Right ventricle myocardium superior (tissue), 1 donor: ENCODE results near the gene ASB7. TPM values are rescaled to one million over a fixed set of nuclear protein-coding genes. Genes with fewer than 3 reads are reported as not detected.

Source experiments
- ATAC-seq: fragments of 200-7000 bp; cut with Tn5 transposase; one replicate; pipeline ENCODE4 v1.9.1; 2020; ENCODE audit warnings: mild to moderate bottlenecking; ENCODE audit not compliant: poor library complexity
- DNase-seq: peaks from one replicate; pipeline ENCODE4 v3.0.0-alpha.2; 2020
- intact Hi-C: fragments of 100-400 bp; cut with DNase I; formaldehyde crosslinking; loops from one replicate; pipeline ENCODE4 v1.11.2; 2022
- total RNA-seq: library from RNA; stranded (reverse); fragmentation: NEBNext Ultra II Directional; extraction: Animal tissue kit (Norgen Biotek cat#: 25700); gene quantifications from one replicate; pipeline ENCODE4 v1.2.1, GENCODE V29; 2021
- donor health status: DM: no; HTN: yes; CAD: no; lungs with severe emphysema.

ASB7 gene
- total RNA-seq, 1 donor from 2014 or later, result 5.1 TPM

DNA sequence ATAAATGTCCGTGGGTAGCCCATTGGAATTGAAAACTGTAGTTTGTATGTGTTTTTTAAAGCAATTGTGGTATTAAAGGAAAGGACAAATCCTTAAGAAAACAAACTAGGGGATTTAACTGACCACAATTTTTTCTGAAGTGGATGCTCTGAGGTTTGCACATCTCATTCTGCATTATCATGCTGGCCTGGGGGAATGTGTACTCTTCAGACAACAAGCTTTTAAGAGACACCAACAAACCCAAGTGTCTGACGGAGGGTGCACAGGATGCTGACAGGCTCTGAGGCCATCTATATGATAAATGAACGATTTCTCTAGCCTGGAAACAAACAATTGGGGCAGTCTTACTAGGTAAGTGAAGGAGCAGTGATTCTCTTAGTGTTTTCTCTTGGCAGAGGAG is 9.5 kb upstream of the ASB7 start:
- intact Hi-C loops, result no loop called here
- no peak for ATAC-seq
- no peak for DNase-seq

GRCh38 chr15:100593431-100593830 is 9.0 kb upstream of the ASB7 start:
- no peak for ATAC-seq
- DNase-seq, result no peak
- intact Hi-C loops, result no loop called here

DNA sequence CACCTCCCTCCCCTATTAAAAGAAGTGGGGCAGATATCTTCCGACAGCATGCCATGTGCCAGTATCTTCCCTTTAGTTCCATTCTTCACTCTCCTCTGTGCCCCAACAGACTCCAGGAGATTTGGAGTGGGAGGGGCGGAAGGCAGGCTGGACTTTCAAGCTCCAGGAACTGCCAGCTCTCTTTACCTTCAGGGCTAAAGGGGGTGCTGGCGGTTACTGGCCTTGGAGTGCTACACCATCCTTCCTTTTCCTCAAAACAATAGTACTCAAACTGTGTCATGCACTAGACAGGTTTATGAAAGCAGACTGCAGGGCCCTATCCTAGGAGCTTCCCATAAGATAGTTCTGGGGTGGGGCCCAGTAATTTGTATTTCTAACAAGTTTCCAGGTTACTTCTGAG is 6.4 kb upstream of the ASB7 start:
- DNase-seq (no peak), ATAC-seq (no peak)
- intact Hi-C loops, result no loop called here

GRCh38 chr15:100596792-100597191 is 5.6 kb upstream of the ASB7 start:
- DNase-seq (no peak), ATAC-seq (no peak)

GRCh38 chr15:100597862-100598261 is 4.5 kb upstream of the ASB7 start:
- intact Hi-C loops, result no loop called here

More at GRCh38 chr15:100596792-100597191, 5.6 kb upstream of the ASB7 start:
- intact Hi-C loops, result no loop called here

GRCh38 chr15:100598655-100599054 is 3.7 kb upstream of the ASB7 start:
- no peak for DNase-seq
- ATAC-seq, result no peak
- intact Hi-C loops, result no loop called here

More at GRCh38 chr15:100597862-100598261, 4.5 kb upstream of the ASB7 start:
- DNase-seq, result no peak
- no peak for ATAC-seq

DNA sequence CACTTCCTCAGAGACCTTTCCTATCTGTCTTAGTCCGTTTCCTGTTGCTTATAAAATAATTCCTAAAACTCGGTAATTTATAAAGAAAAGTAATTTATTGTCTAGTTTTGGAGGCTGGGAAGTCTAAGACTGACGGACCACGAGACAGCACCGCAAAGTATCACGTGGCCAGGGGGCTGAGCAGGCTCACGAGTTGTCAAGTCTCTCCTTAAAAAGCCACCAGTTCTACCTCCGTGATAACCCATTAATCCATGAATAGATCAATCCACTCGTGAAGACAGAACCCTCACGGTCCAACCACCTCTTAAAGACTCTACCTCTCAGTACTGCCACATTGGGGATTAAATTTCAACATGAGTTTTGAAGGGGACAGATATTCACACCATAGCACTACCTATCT is 1.2 kb upstream of the ASB7 start:
- DNase-seq (no peak), ATAC-seq (no peak)
- intact Hi-C loops, result no loop called here

DNA sequence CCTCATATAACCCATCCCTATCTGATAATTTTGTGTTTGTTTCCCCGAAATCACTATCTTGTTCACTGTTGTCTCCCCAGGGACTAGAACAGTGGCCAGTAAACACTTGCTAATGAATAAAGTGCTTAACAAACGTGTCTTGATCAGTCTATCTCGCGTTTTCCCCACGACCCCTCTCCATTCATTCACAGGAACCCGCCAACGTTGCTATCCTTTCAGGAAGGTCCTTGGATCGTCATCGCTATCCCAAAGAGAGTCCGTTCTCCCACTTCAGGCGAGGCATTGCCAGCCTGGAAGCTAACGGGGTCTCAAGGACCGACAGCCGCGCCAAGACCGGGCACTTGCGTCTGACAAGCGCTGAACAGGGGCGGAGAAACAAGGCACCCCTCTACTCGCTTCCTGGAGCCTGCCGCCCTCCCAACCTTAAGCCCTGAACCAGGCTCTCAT is 749 bp upstream of the ASB7 start:
- intact Hi-C loops, result no loop called here

GRCh38 chr15:100602823-100603393 is 519 bp downstream of the ASB7 start:
- intact Hi-C loops, result no loop called here
- ATAC-seq (no peak), DNase-seq (no peak)

More for the DNA sequence above, 749 bp upstream of the ASB7 start:
- no peak for DNase-seq
- ATAC-seq, result peak; percentile 25

DNA sequence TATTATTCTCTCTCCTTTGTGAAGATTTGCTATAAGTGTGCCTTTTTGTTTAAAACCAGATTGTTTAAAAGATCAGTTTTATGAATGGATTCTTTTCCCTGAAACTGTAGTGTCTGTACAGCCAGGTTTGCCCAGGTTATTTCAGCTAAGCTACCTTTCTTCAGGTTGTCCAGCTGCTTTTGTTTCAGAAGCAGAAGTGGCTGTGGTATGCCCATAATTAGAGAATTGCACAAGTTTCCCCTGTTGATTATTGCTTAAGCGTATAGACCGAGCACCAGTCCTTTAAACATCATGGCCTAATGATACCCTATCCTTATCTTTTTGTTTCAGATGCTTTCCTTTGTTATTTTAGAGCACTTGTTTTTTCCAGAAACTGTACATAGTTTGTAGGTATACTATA is 10.2 kb downstream of the ASB7 start:
- ATAC-seq, result no peak
- intact Hi-C loops, result no loop called here
- DNase-seq, result no peak

GRCh38 chr15:100613208-100613607 is 10.8 kb downstream of the ASB7 start:
- intact Hi-C loops, result no loop called here
- ATAC-seq (no peak), DNase-seq (no peak)

DNA sequence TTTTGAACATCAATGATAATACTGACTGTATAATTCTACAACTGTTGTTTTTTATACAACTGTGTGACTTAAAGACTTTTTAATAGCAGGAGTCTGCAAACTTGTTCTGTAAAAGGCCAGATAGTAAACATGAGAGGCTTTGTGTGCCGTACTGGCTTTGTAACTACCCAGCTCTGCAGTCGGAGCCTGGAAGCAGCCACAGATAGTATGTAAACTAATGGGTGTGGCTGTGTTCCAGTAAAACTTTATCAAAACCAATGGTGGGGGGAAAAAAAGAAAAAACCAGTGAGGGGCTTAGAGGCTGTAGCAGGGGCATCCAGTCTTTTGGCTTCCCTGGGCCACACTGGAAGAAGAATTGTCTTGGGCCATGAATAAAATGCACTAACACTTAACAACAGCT is 11.9 kb downstream of the ASB7 start:
- intact Hi-C loops, result no loop called here
- ATAC-seq, result no peak

GRCh38 chr15:100614918-100615317 is 12.5 kb downstream of the ASB7 start:
- DNase-seq (no peak), ATAC-seq (peak; percentile 61)
- intact Hi-C loops, result no loop called here

More for the DNA sequence above, 11.9 kb downstream of the ASB7 start:
- no peak for DNase-seq

DNA sequence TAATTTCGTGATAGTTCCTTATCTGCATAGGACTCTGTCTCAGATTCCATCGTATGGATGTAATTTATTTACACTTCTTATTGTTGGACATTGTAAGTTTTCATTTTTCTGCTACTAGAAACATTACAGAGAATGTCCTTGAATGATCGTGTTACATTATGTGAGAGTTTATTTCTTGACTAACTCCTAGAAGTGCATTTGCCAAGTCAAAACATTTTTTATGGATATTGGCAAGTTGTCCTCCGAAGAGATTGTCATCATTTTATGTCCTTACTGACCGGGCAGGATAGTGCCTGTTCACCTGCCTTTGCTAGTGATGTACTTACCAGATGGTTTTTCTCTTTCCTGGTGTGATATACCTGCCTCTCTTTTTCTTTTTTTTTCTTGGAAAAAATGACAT is 13.4 kb downstream of the ASB7 start:
- ATAC-seq, result no peak
- no peak for DNase-seq
- intact Hi-C loops, result no loop called here

DNA sequence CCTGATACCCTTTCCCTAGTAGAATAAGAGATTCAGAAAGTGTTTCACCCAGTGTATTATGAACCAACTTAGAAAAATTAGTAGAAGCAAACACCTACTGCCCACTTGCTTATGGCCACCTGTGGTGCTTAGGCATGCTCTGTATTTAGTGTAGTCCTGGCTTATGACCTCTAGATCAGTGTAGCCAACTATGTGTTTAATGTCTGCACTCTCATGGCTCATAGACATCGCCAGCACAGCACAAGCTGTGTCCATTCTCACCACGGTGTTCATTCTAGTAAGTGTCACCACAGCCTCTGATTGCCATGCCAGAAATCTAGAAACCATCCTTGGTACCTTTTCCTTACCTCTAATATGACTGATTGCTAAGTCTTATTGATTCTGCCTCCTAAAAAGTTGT is 14.3 kb downstream of the ASB7 start:
- no peak for ATAC-seq
- intact Hi-C loops, result no loop called here
- no peak for DNase-seq

- intact Hi-C loops, result no loop called here
- DNase-seq (no peak), ATAC-seq (no peak)
These were observed 20.9 kb downstream of the ASB7 start for GRCh38 chr15:100623301-100623700.

- DNase-seq (no peak), ATAC-seq (peak; percentile 89)
- intact Hi-C loops, result loop anchor here (5.0 kb wide), 1 partner anchor 244 kb away; no protein-coding TSS in a partner anchor
These were observed 25.5 kb downstream of the ASB7 start for GRCh38 chr15:100627789-100628395.

DNA sequence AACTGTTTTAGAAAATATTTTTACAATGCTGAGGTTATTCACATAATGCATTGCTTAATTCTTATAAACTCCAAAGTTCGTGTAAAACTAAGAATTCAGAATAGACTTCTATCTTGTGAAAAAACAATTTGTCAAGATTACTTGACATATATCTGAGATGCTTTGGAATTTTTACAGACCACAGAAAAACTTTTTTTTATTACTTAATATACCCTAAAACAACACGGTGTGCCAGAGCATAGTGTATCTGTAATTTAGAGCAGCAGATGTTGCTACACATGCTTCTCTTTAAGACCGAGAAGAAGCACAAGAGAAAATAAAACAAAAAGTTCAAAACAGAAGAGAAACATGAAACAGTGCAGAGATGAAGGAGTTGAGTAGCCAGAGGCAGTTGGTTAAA is 26.4 kb downstream of the ASB7 start:
- DNase-seq (no peak), ATAC-seq (no peak)
- intact Hi-C loops, result loop anchor here (5.0 kb wide), 1 partner anchor 244 kb away; no protein-coding TSS in a partner anchor

- no peak for ATAC-seq
- DNase-seq, result no peak
These were observed 29.4 kb downstream of the ASB7 start for GRCh38 chr15:100631831-100632230.

GRCh38 chr15:100633763-100634075 is 31.3 kb downstream of the ASB7 start:
- intact Hi-C loops, result no loop called here
- DNase-seq, result no peak

More at GRCh38 chr15:100631831-100632230, 29.4 kb downstream of the ASB7 start:
- intact Hi-C loops, result loop anchor here (2.0 kb wide), 1 partner anchor 377 kb away; no protein-coding TSS in a partner anchor

More at GRCh38 chr15:100633763-100634075, 31.3 kb downstream of the ASB7 start:
- no peak for ATAC-seq
